ENCODE data around the gene PAGR1. TPM values are rescaled to one million over a fixed set of nuclear protein-coding genes. Genes with fewer than 3 reads are reported as not detected.

PAGR1 gene
- polyA plus RNA-seq, 1 donor from 2014 or later: 86.8 TPM

GRCh38 chr16:29849505-29849904, 33.6 kb downstream of the PAGR1 start:
- Histone ChIP-seq H3K27ac (ENCODE audit: low read length) (no peak overlapping the region), H3K36me3 (ENCODE audit: insufficient read depth, low read length) (no peaks in the 10 kb centered on the region), H3K9me3 (ENCODE audit: low read length) (no peaks in the 10 kb centered on the region), H3K4me3 (ENCODE audit: low read length) (no peak overlapping the region), H4K20me1 (ENCODE audit: insufficient read depth) (no peaks in the 10 kb centered on the region), H3K27me3 (ENCODE audit: insufficient read depth, low read depth, low read length) (no peaks in the 10 kb centered on the region), H3K9ac (ENCODE audit: low read length) (no peak overlapping the region), H3F3A (ENCODE audit: insufficient read depth, low read length, poor library complexity, severe bottlenecking) (no peaks in the 10 kb centered on the region), H3K4me2 (ENCODE audit: low read length) (no peak overlapping the region), H2AFZ (ENCODE audit: low read depth, low read length) (no peak overlapping the region), H3K79me2 (replicated peaks; ENCODE audit: insufficient read depth, low read length) (no peaks in the 10 kb centered on the region), H3K9me2 (ENCODE audit: insufficient read depth, low read length) (no peaks in the 10 kb centered on the region)
- no peak for TF ChIP-seq SMC3 (conservative IDR thresholded peaks at IDR 0.05; ENCODE audit: poor library complexity)
- TF ChIP-seq EP300 (conservative IDR thresholded peaks at IDR 0.05; ENCODE audit: poor library complexity, severe bottlenecking): no peak
- TF ChIP-seq TAF1 (IDR thresholded peaks at IDR 0.05; ENCODE audit: low read depth): no peak
- no peak for TF ChIP-seq EZH2 (IDR thresholded peaks at IDR 0.05; ENCODE audit: borderline replicate concordance, insufficient read depth, low read length, poor library complexity, severe bottlenecking)

DNA sequence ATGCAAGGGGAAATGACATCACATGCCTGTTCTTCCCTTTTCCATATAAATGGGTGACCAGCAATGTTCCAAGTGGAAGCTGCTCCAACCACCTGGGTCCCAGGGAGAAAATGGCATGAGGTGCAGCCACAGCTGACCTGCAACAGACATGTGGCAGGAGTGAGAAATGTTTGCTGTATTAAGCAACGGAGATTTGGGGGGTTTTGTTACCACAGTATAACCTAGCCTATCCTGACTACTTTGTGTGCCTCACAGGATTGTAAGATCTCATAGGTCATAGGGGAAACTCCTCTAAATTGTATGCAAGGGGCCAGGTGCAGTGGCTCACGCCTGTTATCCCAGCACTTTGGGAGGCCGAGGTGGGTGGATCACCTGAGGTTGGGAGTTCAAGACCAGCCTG, 35.0 kb downstream of the PAGR1 start:
- no peaks in the 10 kb centered on the region for H4K20me1 ChIP-seq (ENCODE audit: insufficient read depth)
- no peaks in the 10 kb centered on the region for H3K27me3 ChIP-seq (ENCODE audit: insufficient read depth, low read depth, low read length)
- H3K9me3 ChIP-seq (ENCODE audit: low read length): no peaks in the 10 kb centered on the region
- no peak overlapping the region for H3K4me3 ChIP-seq (ENCODE audit: low read length)
- no peak for TF ChIP-seq MXI1 (conservative IDR thresholded peaks at IDR 0.05; ENCODE audit: poor library complexity, severe bottlenecking)
- no peak for TF ChIP-seq TAF1 (IDR thresholded peaks at IDR 0.05; ENCODE audit: low read depth)
- no peak for TF ChIP-seq POLR2AphosphoS5 (IDR thresholded peaks at IDR 0.05)
- no peak for TF ChIP-seq RAD21 (conservative IDR thresholded peaks at IDR 0.05)
- no peak overlapping the region for H3K27ac ChIP-seq (ENCODE audit: low read length)
- H3K79me2 ChIP-seq (replicated peaks; ENCODE audit: insufficient read depth, low read length): no peaks in the 10 kb centered on the region
- H3K9ac ChIP-seq (ENCODE audit: low read length): no peak overlapping the region
- no peak overlapping the region for H3K4me2 ChIP-seq (ENCODE audit: low read length)
- H3K9me2 ChIP-seq (ENCODE audit: insufficient read depth, low read length): no peaks in the 10 kb centered on the region
- no peak overlapping the region for H2AFZ ChIP-seq (ENCODE audit: low read depth, low read length)
- no peaks in the 10 kb centered on the region for H3K36me3 ChIP-seq (ENCODE audit: insufficient read depth, low read length)
- H3F3A ChIP-seq (ENCODE audit: insufficient read depth, low read length, poor library complexity, severe bottlenecking): no peaks in the 10 kb centered on the region

GRCh38 chr16:29852654-29853053, 36.7 kb downstream of the PAGR1 start:
- Histone ChIP-seq H3F3A (ENCODE audit: insufficient read depth, low read length, poor library complexity, severe bottlenecking) (no peaks in the 10 kb centered on the region), H4K20me1 (ENCODE audit: insufficient read depth) (no peaks in the 10 kb centered on the region), H3K9me2 (ENCODE audit: insufficient read depth, low read length) (no peaks in the 10 kb centered on the region), H3K36me3 (ENCODE audit: insufficient read depth, low read length) (no peaks in the 10 kb centered on the region), H2AFZ (ENCODE audit: low read depth, low read length) (no peak overlapping the region), H3K4me2 (ENCODE audit: low read length) (no peak overlapping the region), H3K27me3 (ENCODE audit: insufficient read depth, low read depth, low read length) (no peaks in the 10 kb centered on the region), H3K9ac (ENCODE audit: low read length) (no peak overlapping the region), H3K27ac (ENCODE audit: low read length) (no peak overlapping the region), H3K9me3 (ENCODE audit: low read length) (no peaks in the 10 kb centered on the region), H3K79me2 (replicated peaks; ENCODE audit: insufficient read depth, low read length) (no peaks in the 10 kb centered on the region), H3K4me3 (ENCODE audit: low read length) (no peak overlapping the region)
- TF ChIP-seq TAF1 (IDR thresholded peaks at IDR 0.05; ENCODE audit: low read depth) (no peak), POLR2AphosphoS5 (IDR thresholded peaks at IDR 0.05) (no peak)

DNA sequence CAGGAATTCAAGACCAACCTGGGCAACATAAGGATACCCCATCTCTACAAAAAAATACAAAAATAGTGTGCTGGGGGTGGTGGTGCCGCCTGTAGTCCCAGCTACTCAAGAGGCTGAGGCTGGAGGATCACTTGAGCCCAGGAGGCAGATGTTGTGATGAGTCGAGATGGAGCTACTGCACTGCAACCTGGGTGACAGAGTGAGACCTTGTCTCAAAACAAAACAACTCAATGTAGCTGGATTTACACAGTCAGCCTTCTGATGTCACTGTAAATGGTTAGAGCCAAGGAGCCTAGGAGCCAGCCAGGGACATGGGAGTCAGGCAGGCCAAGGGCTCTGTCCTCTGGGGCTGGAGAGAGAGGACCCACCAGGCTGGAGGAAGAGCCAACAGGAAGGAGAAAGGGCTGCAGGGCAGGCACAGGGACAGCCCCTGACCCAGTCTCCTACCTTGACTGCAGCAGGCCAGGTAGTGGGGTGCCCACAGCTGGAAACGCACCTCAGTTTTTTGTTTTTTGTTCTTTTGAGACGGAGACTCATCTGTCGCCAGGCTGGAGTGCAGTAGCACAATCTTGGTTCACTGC, 38.7 kb downstream of the PAGR1 start:
- H3K9me2 ChIP-seq (ENCODE audit: insufficient read depth, low read length): no peaks in the 10 kb centered on the region
- H3K9ac ChIP-seq (ENCODE audit: low read length): no peak overlapping the region
- no peak overlapping the region for H2AFZ ChIP-seq (ENCODE audit: low read depth, low read length)
- no peak overlapping the region for H3K4me2 ChIP-seq (ENCODE audit: low read length)
- no peaks in the 10 kb centered on the region for H3K27me3 ChIP-seq (ENCODE audit: insufficient read depth, low read depth, low read length)
- H3K36me3 ChIP-seq (ENCODE audit: insufficient read depth, low read length): no peaks in the 10 kb centered on the region
- H3K79me2 ChIP-seq (replicated peaks; ENCODE audit: insufficient read depth, low read length): no peaks in the 10 kb centered on the region
- no peaks in the 10 kb centered on the region for H3F3A ChIP-seq (ENCODE audit: insufficient read depth, low read length, poor library complexity, severe bottlenecking)
- H3K9me3 ChIP-seq (ENCODE audit: low read length): no peaks in the 10 kb centered on the region
- H3K4me3 ChIP-seq (ENCODE audit: low read length): no peak overlapping the region
- H3K27ac ChIP-seq (ENCODE audit: low read length): no peak overlapping the region
- H4K20me1 ChIP-seq (ENCODE audit: insufficient read depth): no peaks in the 10 kb centered on the region
- no peak for TF ChIP-seq TAF1 (IDR thresholded peaks at IDR 0.05; ENCODE audit: low read depth)
